GM21526 (cell line): Measurements from ENCODE around the gene FNDC11.
"Not testable (repeated sequence)": the region's sequence is repeated elsewhere in the genome, so short reads cannot be mapped to it uniquely, and the experiment has no call there.

Experiments used
- ATAC-seq: cut with Tn5 transposase; IDR thresholded peaks from one replicate; pipeline ENCODE4 v1.9.1; 2021; ENCODE audit warnings: moderate library complexity; ENCODE audit not compliant: unreplicated experiment, low FRiP score

Gene FNDC11

GRCh38 chr20:63553933-63554290, at the start of gene FNDC11:
Gene FNDC11 (plus strand): TSS chr20:63554159. CDS start chr20:63555664, 1,505 bp downstream.
- ATAC-seq, result no peak

- ATAC-seq, result no peak
Observed at GRCh38 chr20:63504642-63505041, 49.3 kb upstream of the FNDC11 start.

- ATAC-seq, result no peak
Observed at GRCh38 chr20:63505281-63505680, 48.7 kb upstream of the FNDC11 start.

- ATAC-seq, result no peak
Observed at GRCh38 chr20:63505723-63506122, 48.2 kb upstream of the FNDC11 start.

GRCh38 chr20:63507083-63507743, 46.7 kb upstream of the FNDC11 start:
- ATAC-seq, result no peak

GRCh38 chr20:63508072-63508768, 45.7 kb upstream of the FNDC11 start:
- ATAC-seq, result no peak

GRCh38 chr20:63509088-63509564, 44.8 kb upstream of the FNDC11 start:
- ATAC-seq, result no peak

GRCh38 chr20:63513207-63513606, 40.8 kb upstream of the FNDC11 start:
- no peak for ATAC-seq

GRCh38 chr20:63514520-63514919, 39.4 kb upstream of the FNDC11 start:
- not testable (repeated sequence) for ATAC-seq

- no peak for ATAC-seq
Observed at GRCh38 chr20:63517376-63518309, 36.3 kb upstream of the FNDC11 start.

GRCh38 chr20:63518351-63518861, 35.6 kb upstream of the FNDC11 start:
- no peak for ATAC-seq

- ATAC-seq, result no peak
Observed at GRCh38 chr20:63518946-63519667, 34.9 kb upstream of the FNDC11 start.

GRCh38 chr20:63519668-63520503, 34.1 kb upstream of the FNDC11 start:
- peak; percentile 31 for ATAC-seq

GRCh38 chr20:63520504-63520933, 33.4 kb upstream of the FNDC11 start, which contains the start of gene PPDPF:
Gene PPDPF (plus strand): TSS chr20:63520765. CDS start chr20:63521309, 544 bp downstream.
- peak; percentile 49 for ATAC-seq

GRCh38 chr20:63520934-63521601, 32.9 kb upstream of the FNDC11 start:
- ATAC-seq, result peak; percentile 36

- no peak for ATAC-seq
Observed at GRCh38 chr20:63521602-63522001, 32.4 kb upstream of the FNDC11 start.

- no peak for ATAC-seq
Observed at GRCh38 chr20:63522091-63522868, 31.7 kb upstream of the FNDC11 start.
